Activated gamma-delta T cell treated with Interleukin-2 at 50 U/mL for 16 hours (primary cell): ENCODE results near the gene VPS13A.
"Not testable (repeated sequence)": the region's sequence is repeated elsewhere in the genome, so short reads cannot be mapped to it uniquely, and the experiment has no call there.

ENCODE experiments used
- DNase-seq: peaks from one replicate; pipeline ENCODE4 v3.0.0-alpha.2; 2020

The VPS13A gene

GRCh38 chr9:77307166-77307565 lies 129.8 kb downstream of the VPS13A start:
- DNase-seq: no peak

- DNase-seq: no peak
These were observed 138.7 kb downstream of the VPS13A start for GRCh38 chr9:77316058-77316457.

- no peak for DNase-seq
These were observed 147.7 kb downstream of the VPS13A start for GRCh38 chr9:77325058-77325457.

- no peak for DNase-seq
These were observed 150.8 kb downstream of the VPS13A start for GRCh38 chr9:77328102-77328501.

- no peak for DNase-seq
These were observed 192.7 kb downstream of the VPS13A start for GRCh38 chr9:77370064-77370463.

- DNase-seq: no peak
These were observed 196.9 kb downstream of the VPS13A start for GRCh38 chr9:77374266-77374665.

- no peak for DNase-seq
These were observed 198.7 kb downstream of the VPS13A start for GRCh38 chr9:77375956-77376532.

GRCh38 chr9:77384406-77384805 lies 207.1 kb downstream of the VPS13A start:
- DNase-seq: no peak

GRCh38 chr9:77386187-77386586 lies 208.9 kb downstream of the VPS13A start:
- no peak for DNase-seq

GRCh38 chr9:77391834-77392233 lies 214.5 kb downstream of the VPS13A start:
- DNase-seq: no peak

GRCh38 chr9:77392328-77392727 lies 215.0 kb downstream of the VPS13A start:
- DNase-seq: no peak

- DNase-seq: not testable (repeated sequence)
These were observed 221.2 kb downstream of the VPS13A start for GRCh38 chr9:77398581-77398980.

- no peak for DNase-seq
These were observed 222.6 kb downstream of the VPS13A start for GRCh38 chr9:77399964-77400363.

GRCh38 chr9:77402286-77402685 lies 225.0 kb downstream of the VPS13A start:
- no peak for DNase-seq

GRCh38 chr9:77403239-77403638 lies 225.9 kb downstream of the VPS13A start:
- no peak for DNase-seq

GRCh38 chr9:77408521-77408920 lies 231.2 kb downstream of the VPS13A start:
- DNase-seq: not testable (repeated sequence)

- no peak for DNase-seq
These were observed 240.2 kb downstream of the VPS13A start for GRCh38 chr9:77417566-77417965.

GRCh38 chr9:77418226-77418625 lies 240.9 kb downstream of the VPS13A start:
- no peak for DNase-seq

GRCh38 chr9:77420641-77421040 lies 243.3 kb downstream of the VPS13A start:
- DNase-seq: no peak

- DNase-seq: no peak
These were observed 244.4 kb downstream of the VPS13A start for GRCh38 chr9:77421506-77422265.

- DNase-seq: no peak
These were observed 245.6 kb downstream of the VPS13A start for GRCh38 chr9:77422969-77423368.

- no peak for DNase-seq
These were observed 246.5 kb downstream of the VPS13A start for GRCh38 chr9:77423841-77424240.

GRCh38 chr9:77424993-77425392 lies 247.7 kb downstream of the VPS13A start:
- no peak for DNase-seq

- DNase-seq: no peak
These were observed 249.4 kb downstream of the VPS13A start for GRCh38 chr9:77426712-77427111.
